GM12874 (cell line): ENCODE measurements around the gene FTO.

ENCODE experiments used
- CTCF ChIP-seq: IDR thresholded peaks from 2 replicates; pipeline ENCODE4 v1.5.1; 2011; ENCODE audit warnings: low read depth, mild to moderate bottlenecking, control low read depth, low read length, moderate library complexity; ENCODE audit not compliant: insufficient read depth

FTO gene

GRCh38 chr16:53895433-53895832 lies 191.5 kb downstream of the FTO start:
- no peak for TF ChIP-seq CTCF

- TF ChIP-seq CTCF, result no peak
These were observed 191.9 kb downstream of the FTO start for GRCh38 chr16:53895851-53896250.

GRCh38 chr16:53896722-53897121 lies 192.8 kb downstream of the FTO start:
- TF ChIP-seq CTCF, result no peak

GRCh38 chr16:53898993-53899392 lies 195.0 kb downstream of the FTO start:
- no peak for TF ChIP-seq CTCF

- TF ChIP-seq CTCF, result no peak
These were observed 195.5 kb downstream of the FTO start for GRCh38 chr16:53899431-53899830.

GRCh38 chr16:53900667-53901066 lies 196.7 kb downstream of the FTO start:
- no peak for TF ChIP-seq CTCF

GRCh38 chr16:53901408-53901807 lies 197.5 kb downstream of the FTO start:
- TF ChIP-seq CTCF, result no peak

GRCh38 chr16:53904533-53904932 lies 200.6 kb downstream of the FTO start:
- no peak for TF ChIP-seq CTCF
